Measurements from ENCODE around the gene SGPL1. TPM values are rescaled to one million over a fixed set of nuclear protein-coding genes. Genes with fewer than 3 reads are reported as not detected.

The SGPL1 gene
- total RNA-seq, 1 experiment from 2014 or later, result 127 TPM

GRCh38 chr10:70898687-70899086 is 82.9 kb downstream of the SGPL1 start:
- Histone ChIP-seq H3K4me3 (ENCODE audit: low read depth, low read length) (no peak overlapping the region), H3K27me3 (replicated peaks; ENCODE audit: control insufficient read depth, insufficient read depth, low read length) (no peaks in the 10 kb centered on the region), H3K9me3 (no peaks in the 10 kb centered on the region; the same call in 1 of the 2 replicates), H3K4me1 (peaks cover 18% of the 10 kb centered on the region), H3K36me3 (ENCODE audit: control insufficient read depth, insufficient read depth, low read length) (no peaks in the 10 kb centered on the region)
- ChIA-PET POLR2A (no interaction called here), CTCF (no interaction called here)
- H3K36me3 Mint-ChIP-seq (ENCODE audit: insufficient read depth, unreplicated experiment), result no peaks in the 10 kb centered on the region
- DNase-seq, result no peak
- H3K27ac Mint-ChIP-seq (ENCODE audit: unreplicated experiment), result no peak overlapping the region
- H3K4me1 Mint-ChIP-seq (ENCODE audit: low read depth, unreplicated experiment), result no peaks in the 10 kb centered on the region
- no peak for TF ChIP-seq CTCF (IDR thresholded peaks at IDR 0.05; ENCODE audit: insufficient read depth in 1 of 2, low read depth in 1 of 2, low read length in 1 of 2, severe bottlenecking in 1 of 2, unreplicated experiment in 1 of 2)
- intact Hi-C loops (cut with micrococcal nuclease; ENCODE audit: unreplicated experiment), result no loop called here
- no peaks in the 10 kb centered on the region for H3K27me3 Mint-ChIP-seq (ENCODE audit: insufficient read depth, unreplicated experiment)
- no peaks in the 10 kb centered on the region for H3K9me3 Mint-ChIP-seq (ENCODE audit: unreplicated experiment)
- H3K4me3 Mint-ChIP-seq (ENCODE audit: unreplicated experiment), result no peak overlapping the region
- BruUV-seq (replicated peaks), result no TSS peak

DNA sequence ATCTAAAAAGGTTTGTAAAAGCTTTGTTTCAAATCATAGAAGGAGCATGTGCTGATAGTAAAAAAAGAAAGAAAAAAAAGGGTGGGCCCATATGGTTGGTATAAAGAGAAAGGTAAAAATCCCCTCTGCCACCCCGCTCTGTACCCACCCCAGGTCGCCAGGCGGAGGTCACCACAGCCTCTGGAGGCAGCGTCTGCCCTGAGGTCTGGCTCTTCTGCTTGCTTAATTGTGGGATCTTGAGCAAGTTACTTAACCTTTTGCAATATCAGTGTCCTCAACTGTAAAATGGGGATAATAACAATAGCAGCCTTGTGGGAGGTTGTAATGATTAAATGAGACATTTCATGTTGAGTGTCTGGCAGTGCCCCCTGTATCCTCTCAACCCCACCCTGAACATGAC is 83.3 kb downstream of the SGPL1 start:
- Histone ChIP-seq H3K4me1 (peaks cover 18% of the 10 kb centered on the region), H3K36me3 (ENCODE audit: control insufficient read depth, insufficient read depth, low read length) (no peaks in the 10 kb centered on the region), H3K9me3 (no peaks in the 10 kb centered on the region; the same call in 1 of the 2 replicates), H3K4me3 (ENCODE audit: low read depth, low read length) (no peak overlapping the region), H3K27me3 (replicated peaks; ENCODE audit: control insufficient read depth, insufficient read depth, low read length) (no peaks in the 10 kb centered on the region)
- ChIA-PET POLR2A (no interaction called here), CTCF (no interaction called here)
- Mint-ChIP-seq H3K27me3 (ENCODE audit: insufficient read depth, unreplicated experiment) (no peaks in the 10 kb centered on the region), H3K36me3 (ENCODE audit: insufficient read depth, unreplicated experiment) (no peaks in the 10 kb centered on the region), H3K9me3 (ENCODE audit: unreplicated experiment) (no peaks in the 10 kb centered on the region), H3K27ac (ENCODE audit: unreplicated experiment) (no peak overlapping the region), H3K4me3 (ENCODE audit: unreplicated experiment) (no peak overlapping the region), H3K4me1 (ENCODE audit: low read depth, unreplicated experiment) (no peaks in the 10 kb centered on the region)
- no peak for DNase-seq
- TF ChIP-seq CTCF (IDR thresholded peaks at IDR 0.05; ENCODE audit: insufficient read depth in 1 of 2, low read depth in 1 of 2, low read length in 1 of 2, severe bottlenecking in 1 of 2, unreplicated experiment in 1 of 2), result no peak
- intact Hi-C loops (cut with micrococcal nuclease; ENCODE audit: unreplicated experiment), result no loop called here
- no TSS peak for BruUV-seq (replicated peaks)

DNA sequence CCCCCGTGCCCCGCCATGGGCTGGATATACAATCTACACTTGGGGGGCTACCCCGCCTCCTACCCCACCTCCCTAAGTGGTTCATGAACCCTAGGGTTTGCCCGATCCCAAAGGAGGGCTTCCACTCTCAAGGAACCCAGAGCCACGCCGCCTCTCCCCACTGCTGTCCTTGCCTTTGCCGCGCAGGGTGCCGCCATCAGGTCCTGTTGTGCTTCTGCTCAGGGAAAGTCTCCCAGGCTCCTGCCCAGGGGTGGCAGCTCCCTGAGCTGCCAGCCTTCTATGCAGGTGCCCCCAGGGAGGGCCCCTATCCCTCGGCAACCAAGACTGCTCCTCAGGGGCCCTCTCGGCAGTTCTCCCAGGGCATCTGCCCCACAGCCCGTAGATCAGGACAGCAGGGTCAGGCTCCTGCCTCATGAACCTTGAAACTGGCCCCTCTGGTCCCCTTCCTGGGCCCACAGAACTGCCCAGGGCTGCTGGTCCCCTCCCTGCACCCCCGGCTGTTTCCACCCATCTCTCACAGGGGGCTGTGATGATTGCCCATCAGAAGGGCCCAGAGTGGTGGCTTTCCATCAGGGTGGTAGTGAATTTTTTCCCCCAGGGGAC is 85.6 kb downstream of the SGPL1 start:
- peak in 1 of 2 experiments; percentile 38 for DNase-seq
- Histone ChIP-seq H3K4me1 (peaks cover 10% of the 10 kb centered on the region), H3K4me3 (ENCODE audit: low read depth, low read length) (no peak overlapping the region), H3K36me3 (ENCODE audit: control insufficient read depth, insufficient read depth, low read length) (no peaks in the 10 kb centered on the region), H3K27me3 (replicated peaks; ENCODE audit: control insufficient read depth, insufficient read depth, low read length) (no peaks in the 10 kb centered on the region; the same call in 1 of the 2 replicates), H3K9me3 (no peaks in the 10 kb centered on the region; the same call in 1 of the 2 replicates)
- Mint-ChIP-seq H3K27me3 (ENCODE audit: insufficient read depth, unreplicated experiment) (no peaks in the 10 kb centered on the region), H3K9me3 (ENCODE audit: unreplicated experiment) (no peaks in the 10 kb centered on the region), H3K36me3 (ENCODE audit: insufficient read depth, unreplicated experiment) (no peaks in the 10 kb centered on the region), H3K4me3 (ENCODE audit: unreplicated experiment) (no peak overlapping the region), H3K4me1 (ENCODE audit: low read depth, unreplicated experiment) (no peaks in the 10 kb centered on the region), H3K27ac (ENCODE audit: unreplicated experiment) (no peak overlapping the region)
- ChIA-PET POLR2A (no interaction called here), CTCF (interaction anchor here (1.0 to 1.1 kb wide), 2 partner anchors 21 to 288 kb away, joined by 3 to 5 read pairs; no protein-coding TSS in a partner anchor)
- no TSS peak for BruUV-seq (replicated peaks)
- no peak for TF ChIP-seq CTCF (IDR thresholded peaks at IDR 0.05; ENCODE audit: insufficient read depth in 1 of 2, low read depth in 1 of 2, low read length in 1 of 2, severe bottlenecking in 1 of 2, unreplicated experiment in 1 of 2)
- intact Hi-C loops (cut with micrococcal nuclease; ENCODE audit: unreplicated experiment), result no loop called here

All from Caco-2 (cell line).